HEK293 (cell line): ENCODE measurements around the gene STEAP1B.

Source experiments
- CTCF ChIA-PET: fragments of 350-600 bp; formaldehyde crosslinking; extraction: SDS; loops from one replicate; lab custom pipeline; 2021; ENCODE audit warnings: antibody characterized with exemption; lab: Yijun Ruan, JAX
- POLR2A ChIA-PET: fragments of 300-600 bp; formaldehyde crosslinking; extraction: SDS; loops from one replicate; lab custom pipeline; 2020; ENCODE audit warnings: antibody characterized with exemption, inconsistent platforms; lab: Yijun Ruan, JAX
- H3K27ac ChIP-seq: fragments of 200-500 bp; sonication (Bioruptor generic); 2 replicates; pipeline ENCODE4 v1.5.1; 2014; ENCODE audit warnings: low read depth, low read length, control low read depth, inconsistent platforms; ENCODE audit errors: extremely low read depth
- H3K36me3 ChIP-seq, 2 experiments: fragments of 200-500 bp in 1 of 2; sonication (Bioruptor generic) in 1 of 2; 1 replicate in 1 of 2; 2 replicates in 1 of 2; pipeline ENCODE4 v1.5.1; 2014 to 2017; ENCODE audit warnings: inconsistent platforms in 2 of 2, low read length in 2 of 2; ENCODE audit not compliant: control insufficient read depth in 2 of 2, insufficient read depth in 1 of 2
- H3K4me1 ChIP-seq: fragments of 200-500 bp; sonication (Bioruptor generic); 2 replicates; pipeline ENCODE4 v1.5.1; 2014; ENCODE audit warnings: mild to moderate bottlenecking, low read length, inconsistent platforms; ENCODE audit not compliant: control insufficient read depth, insufficient read depth
- H3K4me3 ChIP-seq: 2 replicates; pipeline ENCODE4 v1.5.1; 2011; ENCODE audit warnings: low read depth, mild to moderate bottlenecking, control low read depth, low read length, moderate library complexity
- H3K9me3 ChIP-seq: fragments of 200-500 bp; sonication (Bioruptor generic); 2 replicates; pipeline ENCODE4 v1.5.1; 2014; ENCODE audit warnings: low read depth, low read length, inconsistent platforms; ENCODE audit not compliant: control insufficient read depth, insufficient read depth
- KLF8 ChIP-seq: fragments of 450-650 bp; formaldehyde crosslinking; IDR thresholded peaks from 2 replicates; pipeline ENCODE4 v1.5.1; 2016; ENCODE audit warnings: missing biosample characterization, missing genetic modification characterization
- PATZ1 ChIP-seq: fragments of 450-650 bp; formaldehyde crosslinking; IDR thresholded peaks from 2 replicates; pipeline ENCODE4 v1.5.1; 2016; ENCODE audit warnings: missing biosample characterization, missing genetic modification characterization
- PRDM2 ChIP-seq: fragments of 450-650 bp; formaldehyde crosslinking; IDR thresholded peaks from 2 replicates; pipeline ENCODE4 v1.5.1; 2016; ENCODE audit warnings: missing biosample characterization, missing genetic modification characterization, borderline replicate concordance
- PRDM4 ChIP-seq: fragments of 450-650 bp; formaldehyde crosslinking; IDR thresholded peaks from 2 replicates; pipeline ENCODE4 v1.5.1; 2017; ENCODE audit warnings: missing biosample characterization, missing genetic modification characterization
- TRIM28 ChIP-seq: IDR thresholded peaks from 2 replicates; pipeline ENCODE4 v1.6.1; 2011; ENCODE audit warnings: low read length, control low read depth, borderline replicate concordance
- WT1 ChIP-seq: fragments of 450-650 bp; formaldehyde crosslinking; IDR thresholded peaks from 2 replicates; pipeline ENCODE4 v1.5.1; 2016; ENCODE audit warnings: missing biosample characterization, missing genetic modification characterization
- ZIC2 ChIP-seq: fragments of 450-650 bp; formaldehyde crosslinking; IDR thresholded peaks from 2 replicates; pipeline ENCODE4 v1.5.1; 2016; ENCODE audit warnings: missing biosample characterization, missing genetic modification characterization
- ZNF138 ChIP-seq: fragments of 450-650 bp; formaldehyde crosslinking; IDR thresholded peaks from 2 replicates; pipeline ENCODE4 v1.5.1; 2016; ENCODE audit warnings: missing biosample characterization, missing genetic modification characterization, borderline replicate concordance
- ZNF155 ChIP-seq: fragments of 450-650 bp; formaldehyde crosslinking; IDR thresholded peaks from 2 replicates; pipeline ENCODE4 v1.5.1; 2016; ENCODE audit warnings: missing biosample characterization, missing genetic modification characterization
- ZNF184 ChIP-seq: fragments of 450-650 bp; IDR thresholded peaks from 2 replicates; pipeline ENCODE4 v1.5.1; 2018; ENCODE audit warnings: missing biosample characterization, mild to moderate bottlenecking, missing genetic modification characterization
- ZNF221 ChIP-seq: fragments of 450-650 bp; formaldehyde crosslinking; IDR thresholded peaks from 2 replicates; pipeline ENCODE4 v1.5.1; 2017; ENCODE audit warnings: missing biosample characterization, missing genetic modification characterization, borderline replicate concordance
- ZNF335 ChIP-seq: fragments of 450-650 bp; formaldehyde crosslinking; conservative IDR thresholded peaks from 2 replicates; pipeline ENCODE4 v1.5.1; 2016; ENCODE audit warnings: missing biosample characterization, missing genetic modification characterization
- ZNF354C ChIP-seq: fragments of 450-650 bp; formaldehyde crosslinking; IDR thresholded peaks from 2 replicates; pipeline ENCODE4 v1.5.1; 2016; ENCODE audit warnings: missing biosample characterization, missing genetic modification characterization, low read depth, borderline replicate concordance
- ZNF585B ChIP-seq: fragments of 450-650 bp; formaldehyde crosslinking; IDR thresholded peaks from 2 replicates; pipeline ENCODE4 v1.5.1; 2016; ENCODE audit warnings: missing biosample characterization, missing genetic modification characterization
- ZNF600 ChIP-seq: fragments of 450-650 bp; formaldehyde crosslinking; IDR thresholded peaks from 2 replicates; pipeline ENCODE4 v1.5.1; 2016; ENCODE audit warnings: missing biosample characterization, missing genetic modification characterization
- ZNF658 ChIP-seq: fragments of 450-650 bp; formaldehyde crosslinking; IDR thresholded peaks from 2 replicates; pipeline ENCODE4; 2016; ENCODE audit warnings: missing biosample characterization, missing genetic modification characterization
- ZNF785 ChIP-seq: fragments of 450-650 bp; formaldehyde crosslinking; IDR thresholded peaks from 2 replicates; pipeline ENCODE4 v1.5.1; 2016; ENCODE audit warnings: missing biosample characterization, missing genetic modification characterization
- ZXDB ChIP-seq: fragments of 450-650 bp; formaldehyde crosslinking; IDR thresholded peaks from 2 replicates; pipeline ENCODE4 v1.5.1; 2016; ENCODE audit warnings: missing biosample characterization, missing genetic modification characterization

The STEAP1B gene

GRCh38 chr7:22385326-22385725 lies 114.7 kb downstream of the STEAP1B start:
- Histone ChIP-seq H3K4me1 (no peaks in the 10 kb centered on the region), H3K36me3 (no peaks in the 10 kb centered on the region), H3K4me3 (no peak overlapping the region), H3K9me3 (no peaks in the 10 kb centered on the region), H3K27ac (no peak overlapping the region)
- TF ChIP-seq ZNF155 (tag by site-specific recombination) (no peak), ZNF658 (tag by site-specific recombination) (no peak), KLF8 (tag by site-specific recombination) (no peak), ZNF785 (tag by site-specific recombination) (no peak), ZNF585B (tag by site-specific recombination) (no peak), ZNF184 (tag by site-specific recombination) (no peak), WT1 (tag by site-specific recombination) (no peak), PATZ1 (tag by site-specific recombination) (no peak), ZNF138 (no peak), PRDM4 (no peak)
- POLR2A ChIA-PET, result no interaction called here
- CTCF ChIA-PET, result no interaction called here

GRCh38 chr7:22380333-22380732 lies 119.7 kb downstream of the STEAP1B start:
- TF ChIP-seq ZNF335 (no peak), ZIC2 (tag by site-specific recombination) (no peak), ZNF600 (tag by site-specific recombination) (no peak), ZXDB (tag by site-specific recombination) (no peak), PRDM2 (tag by site-specific recombination) (no peak), ZNF221 (no peak), TRIM28 (no peak), ZNF354C (tag by site-specific recombination) (no peak)

More at GRCh38 chr7:22380333-22380732, 119.7 kb downstream of the STEAP1B start:
- Histone ChIP-seq H3K36me3 (no peaks in the 10 kb centered on the region), H3K9me3 (no peaks in the 10 kb centered on the region), H3K27ac (no peak overlapping the region), H3K4me3 (no peak overlapping the region), H3K4me1 (no peaks in the 10 kb centered on the region)
- ChIA-PET CTCF (interaction anchor here (0.6 to 0.7 kb wide), 2 partner anchors 12 to 110 kb away, joined by 3 read pairs; no protein-coding TSS in a partner anchor), POLR2A (no interaction called here)
